RWPE1 (cell line): ENCODE results near the gene WDR41.

ENCODE experiments used
- CTCF ChIA-PET: fragments of 350-600 bp; sonication (Branson Sonifier 250); formaldehyde crosslinking; extraction: SDS; loops from one replicate; lab custom pipeline; 2021; lab: Yijun Ruan, JAX
- POLR2A ChIA-PET: fragments of 400-600 bp; formaldehyde crosslinking; extraction: SDS; loops from one replicate; lab custom pipeline; 2020; ENCODE audit warnings: antibody characterized with exemption; ENCODE audit not compliant: low non-redundant PET; lab: Yijun Ruan, JAX
- DNase-seq: peaks from one replicate; pipeline ENCODE4 v3.0.0; 2012; ENCODE audit warnings: low spot score
- H3K27ac ChIP-seq: fragments of 450-650 bp; 2 replicates; pipeline ENCODE4 v1.5.1; 2017
- TF ChIP-seq, protein P1 (sequence below): fragments of 450-650 bp; conservative IDR thresholded peaks from 2 replicates; pipeline ENCODE4 v1.5.1; 2017; ENCODE audit warnings: low read depth, mild to moderate bottlenecking

WDR41 gene

DNA sequence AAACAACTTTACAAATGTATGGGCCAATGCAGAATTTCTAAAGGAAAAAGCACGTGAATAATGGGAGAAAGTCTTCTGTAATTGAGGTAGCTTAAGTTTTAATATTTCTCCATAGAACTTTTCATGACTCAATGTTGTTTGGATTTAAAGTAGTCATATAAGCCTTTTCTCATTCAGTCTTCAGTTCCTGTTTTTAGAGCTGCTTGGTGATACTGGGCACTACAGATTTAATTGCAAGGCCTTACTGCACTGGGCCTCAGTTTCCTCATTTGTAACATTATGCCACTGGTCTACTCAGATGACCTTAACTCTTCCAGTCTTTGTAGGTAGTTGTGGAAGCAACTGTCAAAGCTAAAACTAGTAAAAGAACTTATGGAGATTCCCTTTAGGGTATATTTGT, 60.4 kb downstream of the WDR41 start:
- H3K27ac ChIP-seq: no peak overlapping the region
- POLR2A ChIA-PET: no interaction called here
- CTCF ChIA-PET: no interaction called here
- no peak for DNase-seq
- TF ChIP-seq, protein P1, sequence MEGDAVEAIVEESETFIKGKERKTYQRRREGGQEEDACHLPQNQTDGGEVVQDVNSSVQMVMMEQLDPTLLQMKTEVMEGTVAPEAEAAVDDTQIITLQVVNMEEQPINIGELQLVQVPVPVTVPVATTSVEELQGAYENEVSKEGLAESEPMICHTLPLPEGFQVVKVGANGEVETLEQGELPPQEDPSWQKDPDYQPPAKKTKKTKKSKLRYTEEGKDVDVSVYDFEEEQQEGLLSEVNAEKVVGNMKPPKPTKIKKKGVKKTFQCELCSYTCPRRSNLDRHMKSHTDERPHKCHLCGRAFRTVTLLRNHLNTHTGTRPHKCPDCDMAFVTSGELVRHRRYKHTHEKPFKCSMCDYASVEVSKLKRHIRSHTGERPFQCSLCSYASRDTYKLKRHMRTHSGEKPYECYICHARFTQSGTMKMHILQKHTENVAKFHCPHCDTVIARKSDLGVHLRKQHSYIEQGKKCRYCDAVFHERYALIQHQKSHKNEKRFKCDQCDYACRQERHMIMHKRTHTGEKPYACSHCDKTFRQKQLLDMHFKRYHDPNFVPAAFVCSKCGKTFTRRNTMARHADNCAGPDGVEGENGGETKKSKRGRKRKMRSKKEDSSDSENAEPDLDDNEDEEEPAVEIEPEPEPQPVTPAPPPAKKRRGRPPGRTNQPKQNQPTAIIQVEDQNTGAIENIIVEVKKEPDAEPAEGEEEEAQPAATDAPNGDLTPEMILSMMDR: no peak

DNA sequence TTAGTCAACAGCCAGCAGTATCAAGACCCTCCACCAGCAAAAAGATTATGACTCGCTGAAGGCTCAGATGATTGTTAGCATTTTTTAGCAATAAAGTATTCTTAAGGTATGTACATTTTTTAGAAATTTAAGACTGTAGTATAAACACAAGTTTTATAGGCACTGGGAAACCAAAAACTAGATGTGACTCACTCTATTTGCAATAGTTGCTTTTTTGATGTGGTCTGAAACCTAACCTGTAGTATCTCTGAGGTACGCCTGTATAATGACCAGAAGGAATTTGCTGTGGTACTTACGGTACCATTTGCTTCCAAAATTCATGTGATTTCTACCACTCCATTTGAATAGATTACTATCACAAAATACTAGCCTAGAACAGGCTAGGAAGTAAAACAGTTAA, 60.8 kb downstream of the WDR41 start:
- H3K27ac ChIP-seq: no peak overlapping the region
- DNase-seq: no peak
- TF ChIP-seq, protein P1: no peak
- POLR2A ChIA-PET: no interaction called here
- CTCF ChIA-PET: no interaction called here

DNA sequence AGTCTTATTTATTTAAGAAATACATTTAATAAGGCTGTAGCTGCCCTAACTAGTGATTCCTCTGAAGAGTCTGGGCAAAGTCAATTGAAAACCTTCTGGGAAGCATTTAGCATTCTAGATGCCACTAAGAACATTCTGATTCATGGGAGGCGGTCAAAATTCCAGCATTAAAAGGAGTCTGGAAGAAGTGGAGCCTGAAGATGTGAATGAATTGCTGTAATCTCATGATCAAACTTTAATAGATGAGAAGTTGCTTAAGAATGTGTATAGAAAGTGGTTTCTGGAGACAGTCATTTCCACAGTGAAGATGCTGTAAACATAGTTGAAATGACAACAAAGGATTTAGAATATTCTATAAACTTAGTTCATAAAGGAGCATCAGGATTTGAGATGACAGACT, 61.4 kb downstream of the WDR41 start:
- DNase-seq: no peak
- CTCF ChIA-PET: interaction anchor here (0.6 kb wide), 1 partner anchor 802 kb away, joined by 3 read pairs; no protein-coding TSS in a partner anchor
- TF ChIP-seq, protein P1: no peak
- POLR2A ChIA-PET: no interaction called here
- no peak overlapping the region for H3K27ac ChIP-seq

DNA sequence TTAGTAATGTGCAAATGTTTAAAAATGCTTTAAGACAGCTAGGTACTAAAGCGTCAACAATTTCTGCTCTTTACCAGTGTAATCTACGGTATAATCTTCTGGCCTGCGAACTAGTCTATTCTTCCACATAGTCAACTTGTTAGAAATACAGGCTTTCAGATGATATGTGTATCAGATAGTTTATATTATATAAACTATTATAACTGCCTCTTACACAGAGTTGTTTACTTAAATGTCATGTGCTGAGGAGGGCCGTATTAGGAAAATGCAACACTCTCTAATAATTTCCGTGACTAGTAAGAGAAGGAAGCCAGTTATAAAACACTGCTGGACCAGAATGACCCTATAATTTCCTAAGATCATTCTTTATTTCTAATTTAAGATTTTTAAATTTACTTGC, 63.6 kb downstream of the WDR41 start:
- TF ChIP-seq, protein P1: no peak
- ChIA-PET POLR2A (no interaction called here), CTCF (no interaction called here)
- DNase-seq: no peak
- no peak overlapping the region for H3K27ac ChIP-seq

DNA sequence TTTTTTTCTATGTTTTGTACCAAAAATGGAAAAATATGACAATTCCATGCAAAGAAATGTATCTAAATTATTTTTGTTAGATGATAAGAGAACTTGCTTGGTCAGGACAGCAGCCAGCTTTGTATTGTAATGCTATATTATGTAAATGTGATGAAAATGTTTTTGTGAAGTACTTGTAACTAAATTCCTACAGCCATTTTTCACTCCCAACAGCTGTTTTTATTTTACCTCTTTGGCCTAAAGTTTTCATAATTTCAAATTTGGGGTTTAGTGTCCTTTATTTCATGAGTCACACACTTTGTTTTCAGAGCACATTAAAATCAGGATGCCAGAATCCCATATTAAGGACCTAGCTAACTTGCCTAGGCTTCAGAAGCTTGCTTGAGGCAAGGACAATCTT, 64.1 kb downstream of the WDR41 start:
- ChIA-PET POLR2A (no interaction called here), CTCF (interaction anchor here (0.5 to 1.6 kb wide), 3 partner anchors 8 to 342 kb away, joined by 3 to 4 read pairs (median 3); no protein-coding TSS in a partner anchor)
- DNase-seq: no peak
- TF ChIP-seq, protein P1: no peak
- H3K27ac ChIP-seq: no peak overlapping the region

DNA sequence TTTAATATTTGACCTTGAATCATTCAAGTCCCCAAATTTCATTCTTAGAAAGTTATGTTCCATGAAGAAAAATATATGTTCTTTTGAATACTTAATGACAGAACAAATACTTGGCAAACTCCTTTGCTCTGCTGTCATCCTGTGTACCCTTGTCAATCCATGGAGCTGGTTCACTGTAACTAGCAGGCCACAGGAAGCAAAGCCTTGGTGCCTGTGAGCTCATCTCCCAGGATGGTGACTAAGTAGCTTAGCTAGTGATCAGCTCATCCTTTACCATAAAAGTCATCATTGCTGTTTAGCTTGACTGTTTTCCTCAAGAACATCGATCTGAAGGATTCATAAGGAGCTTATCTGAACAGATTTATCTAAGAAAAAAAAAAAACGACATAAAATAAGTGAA, 65.4 kb downstream of the WDR41 start:
- DNase-seq: no peak
- TF ChIP-seq, protein P1: no peak
- ChIA-PET POLR2A (no interaction called here), CTCF (interaction anchor here (0.6 to 1.6 kb wide), 2 partner anchors 10 to 521 kb away, joined by 3 to 4 read pairs; no protein-coding TSS in a partner anchor)
- no peak overlapping the region for H3K27ac ChIP-seq
